ENCODE results near the gene LDB3. TPM values are rescaled to one million over a fixed set of nuclear protein-coding genes. Genes with fewer than 3 reads are reported as not detected.
A peak's percentile ranks its signal among the peaks of the same experiment; 100 is the strongest.

Gene LDB3
- total RNA-seq, 5 donors from 2014 or later (not counting 1 experiment from before 2014, with no cell fraction given), result 0.07 to 0.16 (median 0.12) TPM; not detected in 2

- no peaks in the 10 kb centered on the region for H3K36me3 Mint-ChIP-seq
- peaks cover 3 to 24% of the 10 kb centered on the region in 2 experiments for H3K27me3 ChIP-seq (replicated peaks in 1 of 2; ENCODE audit: control insufficient read depth in 2 of 2, extremely low read depth in 1 of 2, insufficient read depth in 2 of 2, low read length in 1 of 2)
- H3K4me1 Mint-ChIP-seq, result peaks cover 29 to 42% (median 41%) of the 10 kb centered on the region in 3 donors
- no peaks in the 10 kb centered on the region for H3K36me3 ChIP-seq (ENCODE audit: control insufficient read depth in 2 of 2, extremely low read depth in 1 of 2, insufficient read depth in 1 of 2, low read length in 1 of 2)
- DNase-seq, result peak in 8 of 35 experiments; percentile 0 to 23 (median 6)
- WGBS (ENCODE audit: insufficient coverage), result 11% methylated on average over 36 of the region's 47 CpGs
- H3K27me3 Mint-ChIP-seq, result peaks cover 8 to 31% of the 10 kb centered on the region in 2 donors
- peak overlapping the region; percentile 64 to 75 for H3K4me3 ChIP-seq (ENCODE audit: control insufficient read depth in 1 of 2, extremely low read depth in 1 of 2, low read length in 1 of 2)
- peaks cover 0 to 11% of the 10 kb centered on the region in 2 experiments for H3K4me1 ChIP-seq (ENCODE audit: control insufficient read depth in 1 of 2, extremely low read depth in 1 of 2, insufficient read depth in 2 of 2, low read length in 2 of 2)
- peak overlapping the region; percentile 87 to 90 (median 89) for H3K4me3 Mint-ChIP-seq
- no peak for ATAC-seq (replicated peaks in 1 of 4)
- no peak overlapping the region for H3K27ac ChIP-seq (ENCODE audit: low read length)
- no peaks in the 10 kb centered on the region for H3K9me3 Mint-ChIP-seq
- ChIA-PET POLR2A (no interaction called here), CTCF (interaction anchor here in 1 of 2 donors (0.7 kb wide), 1 partner anchor 182 kb away, joined by 4 read pairs; no protein-coding TSS in a partner anchor)
- H3K9me3 ChIP-seq, result no peaks in the 10 kb centered on the region
- H3K27ac Mint-ChIP-seq, result peak overlapping the region; percentile 50 to 75
Observed at GRCh38 chr10:86757113-86757972, 89.0 kb downstream of the LDB3 start.

GRCh38 chr10:86758189-86759072 lies 90.1 kb downstream of the LDB3 start:
- WGBS (ENCODE audit: insufficient coverage), result 73% methylated on average over 3 of the region's 9 CpGs
- H3K27ac Mint-ChIP-seq, result no peak overlapping the region
- Histone ChIP-seq H3K4me1 (ENCODE audit: control insufficient read depth in 1 of 2, extremely low read depth in 1 of 2, insufficient read depth in 2 of 2, low read length in 2 of 2) (peaks cover 0 to 11% of the 10 kb centered on the region in 2 experiments), H3K4me3 (ENCODE audit: control insufficient read depth in 1 of 2, extremely low read depth in 1 of 2, low read length in 1 of 2) (no peak overlapping the region), H3K27ac (ENCODE audit: low read length) (no peak overlapping the region), H3K9me3 (no peaks in the 10 kb centered on the region), H3K27me3 (replicated peaks in 1 of 2; ENCODE audit: control insufficient read depth in 2 of 2, extremely low read depth in 1 of 2, insufficient read depth in 2 of 2, low read length in 1 of 2) (peaks cover 3 to 20% of the 10 kb centered on the region in 2 experiments), H3K36me3 (ENCODE audit: control insufficient read depth in 2 of 2, extremely low read depth in 1 of 2, insufficient read depth in 1 of 2, low read length in 1 of 2) (no peaks in the 10 kb centered on the region)
- H3K4me1 Mint-ChIP-seq, result peaks cover 29 to 41% (median 40%) of the 10 kb centered on the region in 3 donors
- H3K36me3 Mint-ChIP-seq, result no peaks in the 10 kb centered on the region
- ATAC-seq (replicated peaks in 1 of 4) (no peak), DNase-seq (no peak)
- ChIA-PET POLR2A (interaction anchor here in 1 of 2 donors (0.7 kb wide), 1 partner anchor 323 kb away, joined by 3 read pairs; no protein-coding TSS in a partner anchor), CTCF (interaction anchor here (0.6 to 0.7 kb wide), 3 partner anchors 15 to 287 kb away, joined by 4 to 8 read pairs (median 5); no protein-coding TSS in a partner anchor)
- H3K4me3 Mint-ChIP-seq, result peak overlapping the region; percentile 87 to 90 (median 89)
- H3K9me3 Mint-ChIP-seq, result no peaks in the 10 kb centered on the region
- peaks cover 8 to 31% of the 10 kb centered on the region in 2 donors for H3K27me3 Mint-ChIP-seq

GRCh38 chr10:86759073-86759672 lies 90.9 kb downstream of the LDB3 start:
- POLR2A ChIA-PET, result no interaction called here
- H3K27ac Mint-ChIP-seq, result no peak overlapping the region

GRCh38 chr10:86763404-86763803 lies 95.1 kb downstream of the LDB3 start:
- H3K4me1 Mint-ChIP-seq, result peaks cover 13 to 28% (median 24%) of the 10 kb centered on the region in 3 donors
- POLR2A ChIA-PET, result no interaction called here
- WGBS (ENCODE audit: insufficient coverage), result 94% methylated on average over 2 of the region's 5 CpGs

More at GRCh38 chr10:86759073-86759672, 90.9 kb downstream of the LDB3 start:
- Mint-ChIP-seq H3K36me3 (no peaks in the 10 kb centered on the region), H3K27me3 (peaks cover 8 to 31% of the 10 kb centered on the region in 2 donors), H3K4me1 (peaks cover 29 to 41% (median 40%) of the 10 kb centered on the region in 3 donors), H3K9me3 (no peaks in the 10 kb centered on the region), H3K4me3 (peak overlapping the region in 2 of 3 donors; percentile 40 to 87)
- Histone ChIP-seq H3K4me3 (ENCODE audit: control insufficient read depth in 1 of 2, extremely low read depth in 1 of 2, low read length in 1 of 2) (no peak overlapping the region), H3K36me3 (ENCODE audit: control insufficient read depth in 2 of 2, extremely low read depth in 1 of 2, insufficient read depth in 1 of 2, low read length in 1 of 2) (no peaks in the 10 kb centered on the region), H3K9me3 (no peaks in the 10 kb centered on the region), H3K27me3 (replicated peaks in 1 of 2; ENCODE audit: control insufficient read depth in 2 of 2, extremely low read depth in 1 of 2, insufficient read depth in 2 of 2, low read length in 1 of 2) (peaks cover 3 to 15% of the 10 kb centered on the region in 2 experiments), H3K4me1 (ENCODE audit: control insufficient read depth in 1 of 2, extremely low read depth in 1 of 2, insufficient read depth in 2 of 2, low read length in 2 of 2) (peaks cover 0 to 11% of the 10 kb centered on the region in 2 experiments), H3K27ac (ENCODE audit: low read length) (no peak overlapping the region)
- no peak for DNase-seq
- CTCF ChIA-PET, result no interaction called here
- ATAC-seq (replicated peaks in 1 of 4), result no peak
- 80% methylated on average over 1 of the region's 3 CpGs for WGBS (ENCODE audit: insufficient coverage)

GRCh38 chr10:86765548-86765947 lies 97.2 kb downstream of the LDB3 start:
- WGBS (ENCODE audit: insufficient coverage), result no CpG with 5 or more reads among the region's 2 CpGs
- POLR2A ChIA-PET, result no interaction called here
- H3K4me1 Mint-ChIP-seq, result peaks cover 9 to 28% (median 21%) of the 10 kb centered on the region in 3 donors

More at GRCh38 chr10:86763404-86763803, 95.1 kb downstream of the LDB3 start:
- no peak overlapping the region for H3K27ac ChIP-seq (ENCODE audit: low read length)
- H3K4me1 ChIP-seq (ENCODE audit: control insufficient read depth in 1 of 2, extremely low read depth in 1 of 2, insufficient read depth in 2 of 2, low read length in 2 of 2), result no peaks in the 10 kb centered on the region
- H3K4me3 Mint-ChIP-seq, result no peak overlapping the region
- ATAC-seq (replicated peaks in 1 of 4) (no peak), DNase-seq (no peak)
- no peak overlapping the region for H3K27ac Mint-ChIP-seq
- no peaks in the 10 kb centered on the region for H3K36me3 Mint-ChIP-seq
- H3K27me3 Mint-ChIP-seq, result peaks cover 5 to 28% of the 10 kb centered on the region in 2 donors
- H3K27me3 ChIP-seq (replicated peaks in 1 of 2; ENCODE audit: control insufficient read depth in 2 of 2, extremely low read depth in 1 of 2, insufficient read depth in 2 of 2, low read length in 1 of 2), result peaks cover 0 to 19% of the 10 kb centered on the region in 2 experiments
- H3K36me3 ChIP-seq (ENCODE audit: control insufficient read depth in 2 of 2, extremely low read depth in 1 of 2, insufficient read depth in 1 of 2, low read length in 1 of 2), result no peaks in the 10 kb centered on the region
- no peaks in the 10 kb centered on the region for H3K9me3 ChIP-seq
- no peaks in the 10 kb centered on the region for H3K9me3 Mint-ChIP-seq
- H3K4me3 ChIP-seq (ENCODE audit: control insufficient read depth in 1 of 2, extremely low read depth in 1 of 2, low read length in 1 of 2), result no peak overlapping the region
- CTCF ChIA-PET, result interaction anchor here in 1 of 2 donors (0.6 kb wide), 1 partner anchor 1412 kb away, joined by 3 read pairs; no protein-coding TSS in a partner anchor

More at GRCh38 chr10:86765548-86765947, 97.2 kb downstream of the LDB3 start:
- Histone ChIP-seq H3K4me3 (ENCODE audit: control insufficient read depth in 1 of 2, extremely low read depth in 1 of 2, low read length in 1 of 2) (no peak overlapping the region), H3K36me3 (ENCODE audit: control insufficient read depth in 2 of 2, extremely low read depth in 1 of 2, insufficient read depth in 1 of 2, low read length in 1 of 2) (no peaks in the 10 kb centered on the region), H3K9me3 (no peaks in the 10 kb centered on the region), H3K27me3 (replicated peaks in 1 of 2; ENCODE audit: control insufficient read depth in 2 of 2, extremely low read depth in 1 of 2, insufficient read depth in 2 of 2, low read length in 1 of 2) (peaks cover 0 to 16% of the 10 kb centered on the region in 2 experiments), H3K4me1 (ENCODE audit: control insufficient read depth in 1 of 2, extremely low read depth in 1 of 2, insufficient read depth in 2 of 2, low read length in 2 of 2) (peaks cover 0 to 4% of the 10 kb centered on the region in 2 experiments), H3K27ac (ENCODE audit: low read length) (no peak overlapping the region)
- peaks cover 0 to 12% of the 10 kb centered on the region in 2 donors for H3K27me3 Mint-ChIP-seq
- H3K36me3 Mint-ChIP-seq, result no peaks in the 10 kb centered on the region
- DNase-seq (no peak), ATAC-seq (replicated peaks in 1 of 4) (no peak)
- no peak overlapping the region for H3K4me3 Mint-ChIP-seq
- H3K9me3 Mint-ChIP-seq, result no peaks in the 10 kb centered on the region
- no peak overlapping the region for H3K27ac Mint-ChIP-seq
- CTCF ChIA-PET, result no interaction called here

Measured in T-cell (primary cell).